Keratinocyte (primary cell): ENCODE results near the gene ZNF662.

Experiments used
- CTCF ChIP-seq, 3 experiments: IDR thresholded peaks in 1 of 3; conservative IDR thresholded peaks in 1 of 3; optimal IDR thresholded peaks in 1 of 3; 2 replicates in 2 of 3; 3 replicates in 1 of 3; pipeline versions ENCODE3 to v1.5.1; 2011; ENCODE audit warnings: low read length in 3 of 3, mild to moderate bottlenecking in 3 of 3, moderate library complexity in 2 of 3, control low read depth in 1 of 3, inconsistent platforms in 1 of 3; ENCODE audit not compliant: insufficient read depth in 2 of 3; ENCODE audit errors: extremely low read depth in 1 of 3
- EZH2 ChIP-seq: IDR thresholded peaks from one replicate; pipeline ENCODE4 v1.6.1; 2012; ENCODE audit warnings: inconsistent platforms, mild to moderate bottlenecking, low read length, moderate library complexity

DNA sequence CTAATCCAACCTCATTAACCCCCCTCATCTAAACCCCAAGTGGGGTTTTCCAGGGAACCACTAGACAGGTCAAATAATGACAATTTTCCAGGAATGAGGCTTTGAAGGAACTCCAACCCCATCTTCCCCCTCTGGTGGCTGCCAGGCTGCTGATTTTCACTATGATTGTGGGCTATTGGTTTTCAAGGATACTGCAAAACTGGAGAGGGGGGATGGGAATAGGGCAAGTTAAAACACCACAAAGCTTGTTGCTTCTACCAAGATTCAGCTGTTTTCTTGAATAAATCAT is 10.4 kb upstream of the ZNF662 start:
- TF ChIP-seq CTCF (optimal IDR thresholded peaks at IDR 0.05 in 1 of 3, IDR thresholded peaks at IDR 0.05 in 1 of 3, conservative IDR thresholded peaks at IDR 0.05 in 1 of 3; ENCODE audit: extremely low read depth in 1 of 3, insufficient read depth in 2 of 3, low read length in 3 of 3) (no peak), EZH2 (no peak)
